ENCODE results near the gene OR51B5.
"Not testable (repeated sequence)": the region's sequence is repeated elsewhere in the genome, so short reads cannot be mapped to it uniquely, and the experiment has no call there.

OR51B5 gene, protein sequence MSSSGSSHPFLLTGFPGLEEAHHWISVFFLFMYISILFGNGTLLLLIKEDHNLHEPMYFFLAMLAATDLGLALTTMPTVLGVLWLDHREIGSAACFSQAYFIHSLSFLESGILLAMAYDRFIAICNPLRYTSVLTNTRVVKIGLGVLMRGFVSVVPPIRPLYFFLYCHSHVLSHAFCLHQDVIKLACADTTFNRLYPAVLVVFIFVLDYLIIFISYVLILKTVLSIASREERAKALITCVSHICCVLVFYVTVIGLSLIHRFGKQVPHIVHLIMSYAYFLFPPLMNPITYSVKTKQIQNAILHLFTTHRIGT

DNA sequence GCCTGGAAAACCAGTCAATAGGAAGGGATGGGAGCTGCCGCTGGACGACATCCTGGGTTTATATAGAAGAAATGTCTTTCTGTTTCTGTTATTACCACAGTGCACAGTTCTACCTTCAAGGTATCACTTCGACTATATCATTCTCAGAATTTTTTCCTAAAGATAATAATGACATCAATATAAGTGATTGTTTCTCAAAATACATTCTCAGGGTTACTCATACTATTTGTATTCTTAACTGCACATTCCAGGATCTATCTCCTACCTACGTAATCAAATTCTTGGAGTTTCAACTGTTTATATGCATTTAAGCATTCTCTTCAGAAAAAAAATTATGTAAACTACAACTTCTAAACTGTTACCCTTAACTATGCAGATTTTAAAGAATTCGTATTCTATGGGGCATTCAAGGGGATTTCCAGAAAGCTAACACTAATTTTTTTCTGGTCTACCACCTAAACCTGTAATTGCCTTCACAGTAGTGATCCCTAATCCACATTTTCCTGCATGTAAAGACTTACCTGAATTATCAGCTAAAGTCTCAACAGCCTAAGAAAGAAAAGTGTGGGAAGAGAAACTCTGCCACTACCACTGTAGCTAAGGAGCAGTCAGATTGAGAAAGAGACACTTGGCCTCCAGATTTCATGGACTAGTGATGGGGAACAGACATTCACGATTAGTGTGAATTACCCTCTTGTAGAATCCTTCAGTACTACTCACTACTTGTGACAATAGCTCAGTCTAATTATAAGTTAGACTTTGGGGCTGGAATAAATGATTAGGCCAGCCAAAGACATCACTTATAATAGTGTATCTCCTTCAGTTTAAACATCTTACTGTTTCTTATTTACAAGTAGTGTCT is at the start of gene OR51B5:
OR51B5 (minus strand) TSS at position 51 of the 862 bp plus-strand sequence; CDS start at position 51, 0 bp downstream.
- no peak for DNase-seq

DNA sequence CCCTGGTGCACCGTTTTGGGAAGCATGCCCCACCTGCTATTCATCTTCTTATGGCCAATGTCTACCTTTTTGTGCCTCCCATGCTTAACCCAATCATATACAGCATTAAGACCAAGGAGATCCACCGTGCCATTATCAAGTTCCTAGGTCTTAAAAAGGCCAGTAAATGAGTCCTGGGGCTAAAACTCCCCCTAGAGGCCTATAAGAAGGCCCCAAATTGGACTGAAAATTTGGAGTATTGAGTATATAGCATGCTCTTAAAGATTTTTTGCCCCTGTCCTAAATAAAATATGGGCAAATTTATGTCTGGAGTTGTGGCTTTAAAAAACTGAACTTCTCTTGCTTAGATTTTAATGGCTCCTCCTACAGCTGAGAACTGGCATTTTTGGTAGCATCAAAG is 46.9 kb upstream of the OR51B5 start:
- no peak for DNase-seq

DNA sequence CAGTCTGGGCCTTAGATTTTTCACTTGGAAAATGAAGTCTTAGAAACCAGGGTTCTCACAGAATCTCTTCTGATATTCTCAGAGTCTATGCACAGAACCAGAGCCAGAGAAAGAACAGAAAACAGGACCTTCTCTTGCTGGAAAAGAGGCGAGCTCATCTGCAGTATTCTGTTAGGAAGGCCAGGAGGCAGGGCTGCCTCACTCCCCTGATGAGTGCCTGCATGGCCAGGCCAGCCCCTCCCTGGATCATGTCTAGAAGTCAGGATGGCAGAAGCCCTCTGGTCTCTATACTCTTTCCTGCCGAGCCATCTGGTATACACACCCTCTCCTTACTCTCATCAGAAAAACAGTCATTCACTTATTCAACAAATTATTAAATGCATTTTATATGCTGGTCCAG is 41.0 kb upstream of the OR51B5 start:
- no peak for DNase-seq

DNA sequence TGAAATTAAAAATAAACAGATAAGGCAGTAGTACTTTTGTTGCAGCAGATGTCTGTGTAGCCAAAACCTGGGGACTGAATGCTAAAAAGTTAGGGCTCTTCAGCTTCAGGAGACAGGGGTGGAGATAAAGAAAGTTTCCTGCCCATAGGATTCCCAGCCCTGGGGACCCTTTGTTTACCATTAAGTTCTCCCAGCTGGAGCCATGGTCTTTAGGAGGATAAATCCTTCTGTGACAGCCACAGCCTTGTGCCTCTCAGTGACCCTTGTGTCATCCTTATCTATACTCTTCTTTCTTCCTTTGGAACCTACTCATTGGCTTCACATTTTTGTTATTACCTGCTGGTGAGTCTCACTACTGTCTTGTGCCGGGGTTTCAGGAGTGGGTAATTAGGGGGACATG is 40.3 kb upstream of the OR51B5 start, which contains the start of gene OR51M1:
OR51M1 (plus strand) TSS at position 237 of the 400 bp plus-strand sequence. CDS start 5,587 bp downstream, outside the sequence.
- no peak for DNase-seq

DNA sequence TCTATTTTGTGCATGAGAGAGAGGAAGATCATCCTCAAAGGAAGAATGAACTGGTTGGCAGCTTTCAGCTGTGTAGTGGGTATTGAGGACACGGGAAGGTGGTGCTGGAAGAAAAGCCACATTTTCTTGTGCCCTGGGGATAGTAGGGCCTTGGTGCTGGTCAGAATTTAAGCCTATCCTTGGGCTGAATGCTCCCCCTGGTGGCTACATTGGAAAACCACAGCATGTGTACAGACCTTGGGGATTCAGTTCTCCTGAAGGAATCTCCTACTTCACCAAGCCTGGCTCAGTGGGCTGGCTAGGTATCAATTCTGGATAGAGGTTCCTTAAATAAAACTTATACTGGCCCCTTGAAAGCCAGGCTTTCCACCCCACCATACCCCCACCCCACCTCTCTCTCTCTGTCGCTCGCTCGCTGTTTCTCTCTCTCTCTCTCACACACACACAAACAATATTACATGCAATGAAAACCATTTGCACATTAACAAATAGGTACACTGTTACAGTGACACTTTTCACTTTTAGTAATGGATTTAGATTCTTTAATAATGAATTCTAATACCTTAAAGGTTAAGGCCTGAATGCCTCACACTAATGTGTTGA is 37.5 kb upstream of the OR51B5 start:
- no peak for DNase-seq

DNA sequence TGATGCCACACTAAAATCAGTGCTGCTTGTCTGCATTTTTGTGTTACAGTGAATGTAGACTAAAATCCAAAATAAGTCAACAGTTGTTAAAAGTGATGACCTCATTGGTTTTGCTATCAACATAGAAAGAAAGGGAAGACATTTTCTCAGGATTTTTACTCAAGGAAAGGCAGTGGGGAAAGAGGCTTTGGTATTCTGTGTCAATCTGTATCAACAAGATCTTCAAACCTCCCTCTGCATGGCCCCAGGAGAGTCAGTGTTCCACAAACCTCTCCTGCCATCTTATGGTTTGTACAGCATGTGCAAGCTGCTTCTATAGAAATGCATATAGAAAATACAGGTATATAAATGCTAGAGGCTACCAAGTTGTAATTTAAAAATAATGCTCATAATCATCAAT is 26.5 kb upstream of the OR51B5 start:
- DNase-seq, result no peak

DNA sequence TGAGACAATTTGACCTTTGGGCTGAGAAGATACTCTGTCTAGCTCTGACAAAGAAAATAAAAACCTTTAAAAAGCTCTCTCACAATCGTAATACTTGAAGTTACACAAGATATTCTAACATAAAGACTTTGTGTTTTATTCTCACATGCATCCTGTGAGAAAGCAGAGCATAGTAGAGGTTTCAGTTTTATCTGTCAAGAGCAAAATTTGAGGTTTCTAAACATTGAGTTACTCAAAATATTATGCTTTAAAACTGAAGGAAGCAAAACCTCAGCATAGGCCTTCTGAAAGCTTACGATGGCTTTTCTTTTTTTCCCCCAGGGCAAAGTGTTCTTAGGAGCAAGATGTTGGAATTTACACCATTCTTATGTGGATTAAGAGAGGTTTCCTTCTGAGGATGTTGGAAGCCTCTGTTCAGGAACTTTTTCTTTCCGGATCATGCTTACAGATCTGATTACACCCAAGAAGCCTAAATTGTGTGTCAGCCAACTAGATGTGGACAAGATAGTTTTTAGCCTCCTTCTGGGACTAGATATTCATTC is 25.2 kb upstream of the OR51B5 start:
- no peak for DNase-seq

DNA sequence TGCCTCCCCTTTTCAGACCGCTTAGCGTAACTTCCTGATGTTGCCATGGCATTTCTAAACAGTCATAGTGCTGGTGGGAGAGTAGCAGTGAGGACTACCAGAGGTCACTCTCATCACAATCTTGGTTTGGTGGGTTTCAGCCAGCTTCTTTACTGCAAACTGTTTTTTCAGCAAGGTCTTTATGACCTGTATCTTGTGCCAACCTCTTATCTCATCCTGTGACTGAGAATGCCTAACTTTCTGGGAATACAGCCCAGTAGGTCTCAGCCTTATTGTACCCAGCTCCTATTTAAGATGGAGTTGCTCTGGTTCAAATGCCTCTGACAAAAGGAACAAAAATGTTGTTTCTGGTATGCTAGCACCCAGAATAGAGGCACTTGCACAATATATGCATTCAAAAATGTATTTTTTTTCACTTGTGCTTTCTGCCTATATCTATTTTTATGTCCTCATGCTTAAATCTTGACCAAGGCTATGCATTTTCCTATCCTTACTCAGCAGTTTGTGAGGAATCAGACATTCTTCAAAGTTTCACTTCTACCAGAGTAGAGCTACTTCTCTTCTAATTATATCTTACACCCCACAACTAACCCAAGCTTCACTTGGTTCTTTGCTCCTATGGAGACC is 24.2 kb upstream of the OR51B5 start:
- no peak for DNase-seq

DNA sequence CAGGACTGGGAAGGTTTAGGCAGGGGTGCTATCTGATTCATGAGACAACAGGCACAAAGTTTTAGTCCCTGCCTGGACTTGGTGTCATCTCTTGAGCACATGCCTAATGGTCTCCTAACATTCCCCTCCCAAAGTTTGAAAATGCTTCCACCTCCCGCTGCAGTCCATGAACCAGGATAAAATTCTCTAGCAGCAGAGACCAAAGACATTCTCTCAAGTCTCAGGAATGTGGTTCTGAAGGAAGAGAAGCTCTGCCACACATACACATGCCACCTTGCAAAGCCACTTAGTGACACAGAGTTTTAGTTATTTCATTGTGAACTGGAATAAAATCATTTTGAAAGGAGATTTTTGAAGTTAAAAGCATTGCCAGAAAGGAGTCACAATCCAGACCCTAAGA is 23.5 kb upstream of the OR51B5 start:
- no peak for DNase-seq

DNA sequence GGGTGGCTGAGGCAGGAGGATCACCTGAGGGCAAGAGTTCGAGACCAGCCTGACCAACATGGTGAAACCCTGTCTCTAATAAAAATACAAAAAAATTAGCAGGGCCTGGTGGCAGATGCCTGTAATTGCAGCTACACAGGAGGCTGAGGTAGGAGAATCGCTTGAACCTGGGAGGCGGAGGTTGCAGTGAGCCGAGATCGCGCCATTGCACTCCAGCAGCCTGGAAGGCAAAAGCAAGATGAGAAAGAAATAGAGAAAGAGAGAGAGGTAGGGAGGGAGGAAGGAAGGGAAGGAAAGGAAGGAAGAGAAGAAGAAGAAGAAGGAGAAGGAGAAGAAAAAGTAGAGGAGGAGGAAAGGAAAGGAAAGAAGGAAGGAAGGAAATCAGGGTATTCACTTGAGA is 23.0 kb upstream of the OR51B5 start:
- DNase-seq, result not testable (repeated sequence)

DNA sequence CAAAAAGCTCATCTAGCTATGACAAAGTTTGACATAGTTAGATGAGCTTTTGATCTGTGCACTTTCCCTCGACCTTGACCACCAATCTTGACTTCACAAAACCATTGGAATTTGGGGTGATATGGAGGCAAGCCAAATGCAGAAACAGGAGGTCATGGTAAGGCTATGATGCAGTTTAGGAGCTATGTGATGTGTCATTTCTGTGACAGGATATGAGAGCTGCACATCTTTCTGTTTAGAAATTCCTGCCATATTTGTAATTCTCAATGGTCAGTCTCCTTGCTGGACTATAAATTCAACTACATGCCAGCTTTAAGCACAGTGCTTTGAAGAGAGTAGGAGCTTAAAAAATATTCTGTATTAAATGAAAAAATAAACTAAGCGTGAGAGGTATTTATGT is 20.9 kb upstream of the OR51B5 start:
- no peak for DNase-seq

DNA sequence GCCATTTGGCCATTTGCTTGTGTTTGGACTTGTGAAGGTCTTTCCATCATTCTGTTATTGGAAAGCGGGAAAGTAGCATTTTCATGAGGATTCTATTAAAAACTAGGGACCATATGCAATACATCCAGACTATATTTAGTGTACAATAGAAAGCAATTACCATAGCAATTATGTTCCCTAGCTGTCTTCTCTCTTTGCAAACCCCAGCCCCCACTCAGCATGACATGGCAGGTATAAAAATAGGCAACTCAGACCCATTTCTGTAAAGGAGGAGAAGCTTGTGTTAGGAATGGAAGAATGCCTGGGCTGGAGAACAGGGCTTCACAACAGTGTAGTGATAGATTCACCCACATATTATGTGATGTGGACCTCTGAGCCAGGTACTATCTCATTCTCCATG is 20.4 kb upstream of the OR51B5 start:
- no peak for DNase-seq

DNA sequence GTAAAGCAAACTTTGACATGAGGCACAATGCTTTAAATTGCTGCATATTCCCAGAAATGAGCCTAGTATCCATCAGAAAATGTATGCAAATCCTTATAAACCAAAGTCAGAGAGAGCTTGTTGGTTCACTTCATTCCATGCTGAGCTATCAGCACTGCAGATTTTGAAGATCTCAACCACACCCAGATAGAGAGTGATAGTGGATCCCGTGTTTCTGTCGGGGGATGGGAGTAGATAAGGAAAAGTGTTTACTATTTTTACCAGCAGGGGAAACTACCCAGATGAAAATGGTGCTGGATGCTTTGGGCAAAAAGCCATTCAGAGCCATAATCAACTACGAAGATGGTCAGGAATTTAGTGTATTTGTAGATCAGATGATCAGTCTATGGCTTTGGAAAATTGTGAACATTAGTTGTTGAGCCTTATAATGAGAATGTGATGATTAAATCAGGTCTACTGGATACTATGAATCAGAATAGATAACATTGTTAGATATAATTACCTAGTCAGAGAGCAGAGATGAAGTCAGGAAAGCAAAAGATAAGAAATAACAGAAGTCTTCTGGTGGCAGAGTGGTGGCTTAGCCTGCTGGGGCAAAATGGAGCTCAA is 18.8 kb upstream of the OR51B5 start:
- no peak for DNase-seq

DNA sequence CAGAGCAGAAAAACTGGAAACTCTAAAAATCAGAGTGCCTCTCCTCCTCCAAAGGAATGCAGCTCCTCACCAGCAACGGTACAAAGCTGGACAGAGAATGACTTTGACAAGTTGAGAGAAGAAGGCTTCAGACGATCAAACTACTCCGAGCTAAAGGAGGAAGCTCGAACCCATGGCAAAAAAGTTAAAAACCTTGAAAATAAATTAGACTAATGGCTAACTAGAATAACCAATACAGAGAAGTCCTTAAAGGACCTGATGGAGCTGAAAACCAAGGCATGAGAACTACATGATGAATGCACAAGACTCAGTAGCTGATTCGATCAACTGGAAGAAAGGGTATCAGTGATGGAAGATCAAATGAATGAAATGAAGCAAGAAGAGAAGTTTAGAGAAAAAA is 12.7 kb upstream of the OR51B5 start:
- DNase-seq, result not testable (repeated sequence)

DNA sequence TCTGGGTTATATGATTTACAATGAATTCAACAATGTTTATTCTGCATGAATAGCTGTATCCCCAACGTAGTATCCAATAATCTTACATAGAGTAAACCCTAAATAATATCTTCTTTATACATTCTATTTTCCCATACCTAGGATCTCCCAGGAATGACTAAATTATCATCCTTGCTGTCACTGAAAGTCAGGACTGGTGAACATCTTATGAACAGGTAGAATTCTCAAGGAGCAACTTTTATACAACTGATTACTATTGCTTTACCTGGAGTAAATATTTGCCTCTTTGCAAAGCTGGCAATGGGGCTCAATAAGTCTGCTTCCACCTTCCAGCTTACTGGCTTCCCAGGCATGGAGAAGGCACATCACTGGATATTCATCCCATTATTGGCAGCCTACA is 7.9 kb upstream of the OR51B5 start, which contains the start of gene OR51B6:
OR51B6 (plus strand) TSS at position 301 of the 400 bp plus-strand sequence; CDS start at position 301, 0 bp downstream.
- DNase-seq, result no peak

DNA sequence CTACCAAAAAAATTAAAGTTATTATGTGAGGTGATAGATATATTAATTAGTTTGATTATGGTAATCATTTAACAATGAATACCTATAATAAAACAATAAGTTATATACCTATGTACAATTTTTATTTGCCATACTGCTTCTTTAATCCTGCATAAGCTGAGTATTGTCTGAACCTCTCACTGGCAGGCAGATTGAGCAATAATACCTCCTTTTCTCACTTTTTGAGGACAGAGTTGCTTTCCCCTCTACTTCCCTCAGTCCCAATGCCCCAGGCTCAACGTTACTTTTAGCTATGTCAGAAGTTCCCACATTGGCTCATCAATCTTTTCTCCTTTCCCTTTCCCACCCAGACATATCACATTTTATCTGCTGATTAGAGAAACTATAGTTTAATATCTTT is 6.2 kb upstream of the OR51B5 start:
- no peak for DNase-seq

DNA sequence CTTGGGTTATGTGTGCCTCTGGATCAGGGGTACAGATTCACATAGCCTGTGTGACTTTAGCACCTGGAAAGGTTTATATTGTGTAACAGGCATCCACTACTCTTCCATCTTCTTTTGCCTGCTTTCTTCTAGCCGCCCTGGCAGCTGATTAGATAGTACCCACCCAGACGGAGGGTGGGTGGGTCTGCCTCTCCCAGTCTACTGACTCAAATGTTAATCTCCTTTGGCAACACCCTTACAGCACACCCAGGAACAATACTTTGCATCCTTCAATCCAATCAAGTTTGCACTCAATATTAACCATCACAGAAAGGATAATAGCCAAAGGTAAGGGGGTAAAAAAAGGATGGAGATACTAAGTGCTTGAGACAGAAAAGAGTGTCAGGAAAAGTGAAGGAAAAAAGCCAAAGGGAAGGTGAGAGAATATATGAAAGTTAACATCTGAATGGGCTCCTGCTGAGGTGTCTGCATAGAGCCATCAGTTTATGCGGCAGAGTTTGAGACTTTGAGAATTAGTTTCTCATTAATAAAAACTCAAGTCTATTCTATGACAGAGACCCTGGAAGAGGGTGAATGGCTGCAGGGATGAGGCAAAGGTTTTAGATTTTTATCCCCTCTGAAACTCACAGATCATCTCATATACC is 5.3 kb upstream of the OR51B5 start:
- DNase-seq, result no peak

DNA sequence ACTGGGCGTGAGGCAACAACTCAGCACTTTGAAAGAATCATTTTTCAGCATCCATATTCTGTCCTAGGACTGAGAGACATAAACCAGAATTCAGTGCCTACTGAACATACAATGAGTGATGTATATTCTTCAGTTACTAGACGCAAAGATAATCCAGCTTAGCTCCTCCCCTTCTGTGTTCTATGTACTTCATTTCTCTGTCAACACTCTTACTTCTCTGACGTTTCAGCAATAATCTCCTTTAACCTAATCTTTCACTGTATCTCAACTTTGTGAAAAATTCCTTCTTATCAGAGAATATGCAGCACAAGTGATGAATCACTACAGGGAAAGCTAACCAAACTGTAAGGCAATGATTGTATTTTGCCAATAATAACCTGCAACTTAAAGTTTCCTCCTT is 2.5 kb upstream of the OR51B5 start:
- no peak for DNase-seq

DNA sequence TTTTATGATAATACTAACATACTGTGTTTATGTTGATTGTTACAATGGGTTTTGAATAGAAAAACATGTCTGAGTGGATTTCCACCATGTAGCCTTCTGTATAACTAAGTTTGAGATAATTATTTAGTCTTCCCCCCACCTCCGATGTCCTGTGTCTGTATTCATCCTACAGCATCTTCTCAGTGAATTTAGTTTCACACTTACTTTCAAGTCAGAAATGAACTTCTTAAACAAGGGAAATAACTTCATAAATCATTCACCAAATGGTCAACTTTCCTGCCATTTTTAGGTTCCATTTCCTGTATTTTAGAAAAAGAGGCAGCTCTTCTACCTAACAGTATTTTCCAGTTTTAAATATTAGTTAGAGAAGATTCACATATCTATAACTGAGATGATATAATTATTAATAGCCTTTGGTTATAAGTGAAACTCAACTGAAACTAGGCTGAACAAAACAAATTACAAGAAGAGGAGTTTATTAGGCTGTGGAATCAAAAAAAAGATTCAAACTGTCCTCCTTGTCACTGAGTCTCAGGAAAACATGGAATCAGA is 3.5 kb downstream of the OR51B5 start:
- no peak for DNase-seq

DNA sequence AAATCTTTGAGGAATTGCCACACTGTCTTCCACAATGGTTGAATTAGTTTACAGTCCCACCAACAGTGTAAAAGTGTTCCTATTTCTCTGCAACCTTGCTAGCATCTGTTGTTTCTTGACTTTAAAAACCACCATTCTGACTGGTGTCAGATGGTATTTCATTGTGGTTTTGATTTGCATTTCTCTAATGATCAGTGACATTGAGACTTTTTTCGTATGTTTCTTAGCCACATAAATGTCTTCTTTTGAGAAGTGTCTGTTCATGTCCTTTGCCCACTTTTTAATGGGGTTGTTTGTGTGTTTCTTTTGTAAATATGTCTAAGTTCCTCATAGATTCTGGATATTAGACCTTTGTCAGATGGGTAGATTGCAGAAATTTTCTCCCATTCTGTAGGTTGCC is 6.1 kb downstream of the OR51B5 start:
- DNase-seq, result not testable (repeated sequence)

DNA sequence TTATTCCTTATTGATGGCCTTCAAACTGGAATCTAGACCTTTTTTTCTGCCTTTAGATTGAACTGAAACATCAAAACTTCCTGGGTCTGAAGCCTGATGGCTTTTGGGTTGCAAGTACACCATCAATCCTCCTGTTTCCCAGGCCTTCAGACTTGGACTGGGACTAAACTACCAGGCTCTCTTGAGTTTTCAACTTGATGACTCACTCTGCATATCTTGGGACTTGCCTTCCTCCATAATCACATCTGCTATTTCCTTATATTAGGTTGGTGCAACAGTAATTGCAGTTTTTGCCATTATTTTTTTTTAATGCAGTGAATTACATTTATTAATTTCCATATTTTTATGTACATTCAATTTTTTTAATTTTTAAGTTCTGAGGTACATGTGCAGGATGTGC is 7.0 kb downstream of the OR51B5 start:
- DNase-seq, result no peak

DNA sequence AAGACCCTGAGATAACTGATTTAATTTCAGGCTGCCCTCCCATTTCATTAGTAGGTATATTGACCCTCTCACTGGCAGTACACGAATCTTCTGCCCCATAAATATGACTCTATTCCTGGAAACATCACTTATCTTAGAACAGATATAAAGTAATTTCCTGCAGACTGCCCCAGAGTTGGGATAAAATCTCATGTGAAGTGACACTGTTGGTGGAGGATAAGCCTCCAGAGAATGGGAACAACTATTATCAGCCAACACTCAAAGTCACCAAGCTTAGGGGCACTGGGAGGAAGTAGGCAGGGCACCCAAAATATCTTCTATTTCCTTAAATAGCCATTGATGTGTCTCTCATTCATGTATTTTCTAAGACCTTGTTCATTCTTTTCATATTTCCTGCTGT is 8.2 kb downstream of the OR51B5 start:
- DNase-seq, result no peak

Data from NCI-H446 treated with DMSO at 0.1 percent for 48 hours (cell line).